Ovary (tissue), 9 donors: ENCODE measurements around the gene CDK5RAP2. TPM values are rescaled to one million over a fixed set of nuclear protein-coding genes. Genes with fewer than 3 reads are reported as not detected.

Source experiments
- DNase-seq, 5 donors: peaks; one replicate each; pipeline ENCODE4 v3.0.0-alpha.2; 2019 to 2020
- H3K27ac ChIP-seq, 2 donors: fragments of 200-600 bp; one replicate each; pipeline versions ENCODE4 v1.5.1 to v1.8.0; 2019 to 2022
- H3K27me3 ChIP-seq: fragments of 200-600 bp; one replicate; pipeline ENCODE4 v1.8.0; 2022
- H3K36me3 ChIP-seq: fragments of 200-600 bp; sonication (generic); one replicate; pipeline ENCODE4 v1.5.1; 2019
- H3K4me1 ChIP-seq: one replicate; pipeline ENCODE4 v1.8.1; 2013; ENCODE audit warnings: mild to moderate bottlenecking, moderate library complexity; ENCODE audit not compliant: insufficient read depth
- H3K4me3 ChIP-seq: fragments of 200-600 bp; sonication (generic); one replicate; pipeline ENCODE4 v1.5.1; 2017
- H3K9me3 ChIP-seq, 2 donors: fragments of 200-600 bp in 1 of 2; sonication (generic) in 1 of 2; one replicate each; pipeline versions ENCODE4 v1.5.1 to v1.8.1; 2013 to 2019; ENCODE audit warnings: mild to moderate bottlenecking in 1 of 2, moderate library complexity in 1 of 2
- EP300 ChIP-seq: sonication (generic); formaldehyde crosslinking; IDR thresholded peaks from one replicate; pipeline ENCODE4 v1.6.1; 2017; ENCODE audit warnings: antibody characterized with exemption
- POLR2A ChIP-seq: fragments of 450-650 bp; IDR thresholded peaks from one replicate; pipeline ENCODE4 v1.6.1; 2017; ENCODE audit warnings: antibody characterized with exemption, mild to moderate bottlenecking, moderate library complexity
- WGBS, 3 donors: extraction: QIAGEN DNeasy Blood & Tissue Kit in 1 of 3; methylation state at CpG; one replicate each; pipeline versions ENCODE4 v1.1.5 to v1.1.7; 2013 to 2017; 5-methylcytosine and 5-hydroxymethylcytosine counted together
- intact Hi-C, 4 donors: fragments of 100-400 bp; cut with DNase I; formaldehyde crosslinking; loops; one replicate each; pipeline versions ENCODE4 v1.11.0 to v1.15.1; 2022 to 2023
- polyA plus RNA-seq, 2 donors: library from polyadenylated mRNA; stranded (reverse); fragments of 200-250 nt in 1 of 2; fragments of 350-450 nt in 1 of 2; fragmentation: Illumina TruSeq in 1 of 2; extraction: RNeasy Lipid Tissue Mini Kit (QIAGEN cat#74804) in 1 of 2; gene quantifications; one replicate each; pipeline ENCODE4 v1.2.3, GENCODE V29; 2013 to 2014
- total RNA-seq, 7 donors: library from RNA; depleted of rRNA in 2 of 7; stranded (reverse); fragments of >200 nt in 2 of 7; fragmentation: NEBNext Ultra II Directional in 3 of 7; extraction: Animal tissue kit (Norgen Biotek cat#: 25700) in 3 of 7; gene quantifications; one replicate each; pipeline versions ENCODE4 v1.1.0 to v1.2.4, GENCODE V29; 2016 to 2023
- TF ChIP-seq, protein P1 (sequence below), 3 donors: fragments of 450-650 bp in 2 of 3; fragments of 200-600 bp in 1 of 3; IDR thresholded peaks; one replicate each; pipeline versions ENCODE4 v1.5.1 to v1.8.0; 2016 to 2022; ENCODE audit warnings: antibody characterized with exemption in 3 of 3, mild to moderate bottlenecking in 1 of 3
- donor health status: DM: no; HTN: no; CAD: no; lungs with moderate emphysema.
- donor health status: DM: no; HTN: no; CAD: no.
- donor health status: Bipolar disorder and iron deficiency.
- donor health status: DM: yes; HTN: yes; CAD: no.
- donor health status: DM: no; HTN: no; CAD: no.
- donor health status: DM: yes; HTN: yes; CAD: no.

Gene CDK5RAP2
- total and polyA plus RNA-seq, 9 donors, result 30.8 to 61.1 (median 44.7) TPM

DNA sequence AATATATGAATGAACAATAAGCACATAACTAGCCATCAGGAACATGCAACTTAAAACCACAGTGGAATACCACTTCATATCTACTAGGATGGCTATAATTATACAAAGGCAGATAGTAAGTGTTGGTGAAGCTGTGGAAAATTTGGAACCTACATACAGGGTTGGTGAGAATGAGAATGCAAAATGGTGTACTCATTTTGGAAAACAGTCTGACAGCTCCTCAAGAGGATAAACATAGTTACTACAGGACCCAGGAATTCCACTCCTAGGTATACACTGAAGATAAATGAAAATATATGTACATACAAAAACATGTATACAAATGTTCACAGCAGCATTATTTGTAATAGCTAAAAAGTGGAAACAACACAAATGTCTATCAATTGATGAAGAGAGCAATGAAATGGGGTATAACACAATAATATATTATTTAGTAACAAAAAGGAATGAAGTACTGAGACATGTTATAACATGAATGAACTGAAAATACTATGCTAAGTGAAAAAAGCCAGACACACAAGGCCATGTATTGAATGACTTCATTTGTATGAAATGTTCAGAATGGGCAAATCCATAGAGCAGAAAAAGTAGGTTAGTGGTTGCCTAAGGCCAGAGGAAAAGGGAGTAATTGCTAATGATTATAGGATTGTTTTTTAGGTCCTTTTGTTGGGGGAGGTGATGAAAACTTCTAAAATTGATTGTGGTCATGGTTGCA is 31.2 kb upstream of the CDK5RAP2 start:
- no peak for TF ChIP-seq EP300
- TF ChIP-seq POLR2A, result no peak
- TF ChIP-seq, protein P1, sequence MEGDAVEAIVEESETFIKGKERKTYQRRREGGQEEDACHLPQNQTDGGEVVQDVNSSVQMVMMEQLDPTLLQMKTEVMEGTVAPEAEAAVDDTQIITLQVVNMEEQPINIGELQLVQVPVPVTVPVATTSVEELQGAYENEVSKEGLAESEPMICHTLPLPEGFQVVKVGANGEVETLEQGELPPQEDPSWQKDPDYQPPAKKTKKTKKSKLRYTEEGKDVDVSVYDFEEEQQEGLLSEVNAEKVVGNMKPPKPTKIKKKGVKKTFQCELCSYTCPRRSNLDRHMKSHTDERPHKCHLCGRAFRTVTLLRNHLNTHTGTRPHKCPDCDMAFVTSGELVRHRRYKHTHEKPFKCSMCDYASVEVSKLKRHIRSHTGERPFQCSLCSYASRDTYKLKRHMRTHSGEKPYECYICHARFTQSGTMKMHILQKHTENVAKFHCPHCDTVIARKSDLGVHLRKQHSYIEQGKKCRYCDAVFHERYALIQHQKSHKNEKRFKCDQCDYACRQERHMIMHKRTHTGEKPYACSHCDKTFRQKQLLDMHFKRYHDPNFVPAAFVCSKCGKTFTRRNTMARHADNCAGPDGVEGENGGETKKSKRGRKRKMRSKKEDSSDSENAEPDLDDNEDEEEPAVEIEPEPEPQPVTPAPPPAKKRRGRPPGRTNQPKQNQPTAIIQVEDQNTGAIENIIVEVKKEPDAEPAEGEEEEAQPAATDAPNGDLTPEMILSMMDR (IDR thresholded peaks at IDR 0.05), result no peak
- no peaks in the 10 kb centered on the region for H3K4me1 ChIP-seq
- H3K27ac ChIP-seq, result no peak overlapping the region
- no peaks in the 10 kb centered on the region for H3K36me3 ChIP-seq
- DNase-seq, result no peak
- H3K27me3 ChIP-seq, result no peaks in the 10 kb centered on the region
- H3K9me3 ChIP-seq, result no peaks in the 10 kb centered on the region
- intact Hi-C loops, result no loop called here
- no peak overlapping the region for H3K4me3 ChIP-seq

- intact Hi-C loops, result no loop called here
- no peaks in the 10 kb centered on the region for H3K4me1 ChIP-seq
- WGBS, 3 donors, result 91 to 93% (median 92%) methylated on average over 2 of the region's 2 CpGs
- no peak for DNase-seq
- H3K36me3 ChIP-seq, result no peaks in the 10 kb centered on the region
- no peak overlapping the region for H3K4me3 ChIP-seq
- TF ChIP-seq, protein P1 (IDR thresholded peaks at IDR 0.05), result no peak
- no peak for TF ChIP-seq EP300
- no peak for TF ChIP-seq POLR2A
- H3K27me3 ChIP-seq, result no peaks in the 10 kb centered on the region
- no peaks in the 10 kb centered on the region for H3K9me3 ChIP-seq
- H3K27ac ChIP-seq, result no peak overlapping the region
Observed at GRCh38 chr9:120609636-120610035, 29.7 kb upstream of the CDK5RAP2 start.

DNA sequence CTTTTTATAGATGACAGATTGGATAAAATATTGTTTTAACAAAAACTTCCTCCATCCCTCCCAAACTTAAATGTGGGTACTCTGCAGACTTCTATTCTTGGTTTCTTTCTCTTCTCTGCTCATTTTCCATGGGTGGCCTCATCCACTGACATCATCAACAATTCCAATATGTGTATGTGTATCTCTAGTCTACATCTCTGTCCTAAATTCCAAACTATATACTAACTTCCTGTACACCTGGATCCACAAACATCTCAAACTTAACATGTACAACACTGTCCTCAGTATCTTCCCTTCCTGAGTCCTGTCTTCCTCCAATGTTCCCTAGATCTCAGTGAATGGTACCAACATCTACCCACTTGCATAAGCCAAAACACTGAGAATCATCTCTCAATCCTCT is 28.5 kb upstream of the CDK5RAP2 start:
- no peak for DNase-seq
- no peaks in the 10 kb centered on the region for H3K9me3 ChIP-seq
- intact Hi-C loops, result no loop called here
- no peak for TF ChIP-seq POLR2A
- no peaks in the 10 kb centered on the region for H3K36me3 ChIP-seq
- no peaks in the 10 kb centered on the region for H3K4me1 ChIP-seq
- H3K27ac ChIP-seq, result no peak overlapping the region
- no peak overlapping the region for H3K4me3 ChIP-seq
- no peaks in the 10 kb centered on the region for H3K27me3 ChIP-seq

DNA sequence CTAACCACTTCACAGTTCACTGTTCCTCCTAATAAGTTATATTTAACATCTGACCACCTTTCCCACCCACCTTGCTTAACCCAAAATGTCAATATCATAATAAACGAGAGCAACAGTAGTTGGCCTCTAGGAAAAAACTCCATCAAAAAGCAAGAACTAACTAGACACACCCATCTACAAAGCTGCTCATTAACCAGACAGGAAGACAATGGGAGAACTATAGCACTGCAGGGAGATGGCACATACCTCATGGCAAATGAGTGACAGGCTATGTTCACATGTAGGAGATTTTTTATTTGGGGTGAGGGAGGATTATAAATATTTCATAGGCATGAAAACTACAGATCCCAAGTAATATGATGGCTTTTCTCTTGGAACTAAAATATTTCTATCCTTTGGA is 23.6 kb upstream of the CDK5RAP2 start:
- no peak for DNase-seq
- 88 to 92% (median 91%) methylated on average over 1 of the region's 1 CpG for WGBS, 3 donors
- H3K36me3 ChIP-seq, result no peaks in the 10 kb centered on the region
- no peaks in the 10 kb centered on the region for H3K27me3 ChIP-seq
- no peaks in the 10 kb centered on the region for H3K4me1 ChIP-seq
- intact Hi-C loops, result no loop called here
- TF ChIP-seq EP300 (no peak), POLR2A (no peak)
- TF ChIP-seq, protein P1 (IDR thresholded peaks at IDR 0.05), result no peak
- H3K4me3 ChIP-seq, result no peak overlapping the region
- H3K9me3 ChIP-seq, result no peaks in the 10 kb centered on the region
- no peak overlapping the region for H3K27ac ChIP-seq

DNA sequence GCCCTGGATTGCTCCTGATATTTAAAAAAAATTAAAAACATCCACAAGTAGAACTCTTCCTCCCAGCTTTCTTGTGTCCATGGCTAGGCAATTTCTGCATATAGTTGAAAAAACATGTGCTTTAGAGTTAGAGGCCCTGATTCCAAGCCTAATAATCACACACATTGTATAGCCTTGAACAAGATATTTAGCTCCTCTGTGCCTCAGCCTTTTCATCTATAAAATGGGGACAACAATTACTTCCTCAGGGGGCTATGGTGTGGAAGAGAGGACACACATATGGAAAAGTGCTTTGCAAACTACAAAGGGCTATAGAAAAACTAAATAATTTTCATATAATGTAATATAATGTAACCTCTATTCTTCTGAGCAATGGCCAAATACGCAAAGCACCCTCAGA is 23.0 kb upstream of the CDK5RAP2 start:
- no peak for DNase-seq
- TF ChIP-seq POLR2A (no peak), EP300 (no peak)
- TF ChIP-seq, protein P1 (IDR thresholded peaks at IDR 0.05), result no peak
- H3K36me3 ChIP-seq, result no peaks in the 10 kb centered on the region
- no peaks in the 10 kb centered on the region for H3K4me1 ChIP-seq
- H3K4me3 ChIP-seq, result no peak overlapping the region
- 95 to 100% (median 97%) methylated on average over 1 of the region's 1 CpG for WGBS, 3 donors
- intact Hi-C loops, result no loop called here
- H3K9me3 ChIP-seq, result no peaks in the 10 kb centered on the region
- H3K27me3 ChIP-seq, result no peaks in the 10 kb centered on the region
- no peak overlapping the region for H3K27ac ChIP-seq
